IMR-90 (cell line): ENCODE data around the gene TACC2. TPM values are rescaled to one million over a fixed set of nuclear protein-coding genes. Genes with fewer than 3 reads are reported as not detected.

ENCODE experiments used
- ATAC-seq: fragments of 200-7000 bp; cut with Tn5 transposase; 2 replicates; pipeline ENCODE4 v1.9.1; 2020; ENCODE audit warnings: low read depth, mild to moderate bottlenecking, moderate library complexity
- BruUV-seq: library from RNA; stranded (reverse); fragments of 400-500 nt; replicated peaks from 2 replicates; lab custom pipeline; 2021; lab: Mats Ljungman, UMichigan
- CTCF ChIA-PET: fragments of 300-600 bp; formaldehyde crosslinking; extraction: SDS; loops from one replicate; lab custom pipeline; 2021; ENCODE audit warnings: antibody characterized with exemption; lab: Yijun Ruan, JAX
- POLR2A ChIA-PET: fragments of 300-600 bp; sonication (Branson Sonifier 250); formaldehyde crosslinking; loops from one replicate; lab custom pipeline; 2022; ENCODE audit warnings: antibody characterized with exemption; ENCODE audit not compliant: unreplicated experiment; lab: Charles Lee
- DNase-seq: peaks from one replicate; pipeline ENCODE4 v3.0.0; 2013
- H2AFZ ChIP-seq: replicated peaks from 2 replicates; pipeline ENCODE3; 2013; ENCODE audit warnings: low read length, mild to moderate bottlenecking; ENCODE audit not compliant: poor library complexity
- H2AK5ac ChIP-seq: 2 replicates; pipeline ENCODE4 v1.6.1; 2013; ENCODE audit warnings: low read depth, low read length, inconsistent platforms
- H2AK9ac ChIP-seq: replicated peaks from 2 replicates; pipeline ENCODE3; 2013; ENCODE audit warnings: mild to moderate bottlenecking, low read depth, low read length, moderate library complexity; ENCODE audit not compliant: poor library complexity
- H2BK120ac ChIP-seq: 2 replicates; pipeline ENCODE4 v1.6.1; 2013; ENCODE audit warnings: low read depth, low read length, inconsistent platforms
- H2BK15ac ChIP-seq: 3 replicates; pipeline ENCODE4 v1.6.1; 2013; ENCODE audit warnings: low read depth, low read length, inconsistent platforms
- H2BK20ac ChIP-seq: 2 replicates; pipeline ENCODE4 v1.6.1; 2013; ENCODE audit warnings: low read depth, mild to moderate bottlenecking, inconsistent platforms, low read length, moderate library complexity
- H2BK5ac ChIP-seq: 2 replicates; pipeline ENCODE4 v1.6.1; 2013; ENCODE audit warnings: mild to moderate bottlenecking, low read depth, low read length, inconsistent platforms; ENCODE audit not compliant: poor library complexity, severe bottlenecking
- H3K14ac ChIP-seq: replicated peaks from 2 replicates; pipeline ENCODE4 v1.6.1; 2013; ENCODE audit warnings: low read depth, low read length, inconsistent platforms
- H3K18ac ChIP-seq: 2 replicates; pipeline ENCODE4 v1.6.1; 2013; ENCODE audit warnings: low read depth, low read length, control low read depth
- H3K23ac ChIP-seq: 2 replicates; pipeline ENCODE4 v1.6.1; 2013; ENCODE audit warnings: low read depth, low read length, inconsistent platforms
- H3K27ac ChIP-seq: 2 replicates; pipeline ENCODE4 v1.5.1; 2013; ENCODE audit warnings: mild to moderate bottlenecking, control low read depth, low read length; ENCODE audit not compliant: insufficient read depth
- H3K27me3 ChIP-seq: 2 replicates; pipeline ENCODE4 v1.6.1; 2013; ENCODE audit warnings: low read length; ENCODE audit not compliant: control insufficient read depth, insufficient read depth
- H3K36me3 ChIP-seq: 2 replicates; pipeline ENCODE4 v1.6.1; 2013; ENCODE audit warnings: low read length, mixed read lengths; ENCODE audit not compliant: control insufficient read depth, insufficient read depth
- H3K4ac ChIP-seq: 2 replicates; pipeline ENCODE4 v1.6.1; 2013; ENCODE audit warnings: low read depth, low read length, inconsistent platforms
- H3K4me1 ChIP-seq: 2 replicates; pipeline ENCODE4 v1.6.1; 2013; ENCODE audit warnings: low read length, mixed read lengths; ENCODE audit not compliant: control insufficient read depth, insufficient read depth
- H3K4me2 ChIP-seq: 2 replicates; pipeline ENCODE4 v1.6.1; 2013; ENCODE audit warnings: low read depth, mild to moderate bottlenecking, control low read depth, low read length, moderate library complexity
- H3K4me3 ChIP-seq: 2 replicates; pipeline ENCODE4 v1.5.1; 2013; ENCODE audit warnings: low read depth, mild to moderate bottlenecking, control low read depth, low read length, moderate library complexity; ENCODE audit not compliant: insufficient read depth
- H3K56ac ChIP-seq: 2 replicates; pipeline ENCODE4 v1.6.1; 2013; ENCODE audit warnings: low read length, inconsistent platforms; ENCODE audit not compliant: insufficient read depth; ENCODE audit errors: extremely low read depth
- H3K79me1 ChIP-seq, 2 experiments: 2 replicates each; pipeline ENCODE4 v1.6.1; 2013; ENCODE audit warnings: low read length in 2 of 2, inconsistent platforms in 1 of 2, low read depth in 1 of 2
- H3K9ac ChIP-seq: 2 replicates; pipeline ENCODE4 v1.6.1; 2013; ENCODE audit warnings: low read depth, low read length, control low read depth
- H3K9me1 ChIP-seq: 2 replicates; pipeline ENCODE4 v1.6.1; 2013; ENCODE audit warnings: low read length, inconsistent platforms; ENCODE audit not compliant: insufficient read depth
- H3K9me3 ChIP-seq: 2 replicates; pipeline ENCODE4 v1.6.1; 2013; ENCODE audit warnings: low read length; ENCODE audit not compliant: control insufficient read depth, insufficient read depth
- H4K20me1 ChIP-seq: 2 replicates; pipeline ENCODE4 v1.6.1; 2013; ENCODE audit warnings: low read length, inconsistent platforms; ENCODE audit not compliant: insufficient read depth
- H4K5ac ChIP-seq: 2 replicates; pipeline ENCODE4 v1.6.1; 2013; ENCODE audit warnings: mild to moderate bottlenecking, low read depth, low read length, control low read depth
- H4K8ac ChIP-seq, 2 experiments: 2 replicates each; pipeline ENCODE4 v1.6.1; 2013; ENCODE audit warnings: low read depth in 2 of 2, low read length in 2 of 2, control low read depth in 1 of 2, inconsistent platforms in 1 of 2
- H4K91ac ChIP-seq: 2 replicates; pipeline ENCODE4 v1.6.1; 2013; ENCODE audit warnings: low read depth, low read length, inconsistent platforms; ENCODE audit not compliant: insufficient read depth
- CHD1 ChIP-seq: IDR thresholded peaks from 2 replicates; pipeline ENCODE4 v1.6.1; 2012; ENCODE audit warnings: low read depth, low read length, improper control_type of control experiment
- WGBS, 2 experiments: methylation state at CpG; one replicate each; pipeline versions ENCODE4 v1.1.5 to v1.1.7; 2013; ENCODE audit warnings: missing lambda C conversion rate in 2 of 2; ENCODE audit not compliant: insufficient read length in 1 of 2; ENCODE audit errors: extremely low coverage in 2 of 2; 5-methylcytosine and 5-hydroxymethylcytosine counted together
- dilution Hi-C: fragments of 300-500 bp; cut with HindIII; formaldehyde crosslinking; loops from one replicate; pipeline ENCODE4 v1.14.3; 2018; ENCODE audit warnings: low sequenced_read_pairs; ENCODE audit not compliant: unreplicated experiment
- in situ Hi-C: fragments of 300-500 bp; cut with MboI; formaldehyde crosslinking; loops from 3 replicates; pipeline ENCODE4 v1.14.3; 2019; ENCODE audit warnings: low sequenced_read_pairs, inconsistent platforms, mixed read lengths
- intact Hi-C: fragments of 100-400 bp; cut with micrococcal nuclease; formaldehyde crosslinking; loops from 2 replicates; pipeline ENCODE4 v1.10.0; 2022
- polyA plus RNA-seq, 3 experiments: library from polyadenylated mRNA; depleted of rRNA; stranded (reverse); fragments of >200 nt; gene quantifications; 2 replicates each; pipeline ENCODE4 v1.2.3, GENCODE V29; 2012; ENCODE audit warnings: low replicate concordance in 1 of 3
- total RNA-seq: library from RNA; depleted of rRNA; stranded (reverse); fragments of >200 nt; gene quantifications from 2 replicates; pipeline ENCODE4 v1.2.3, GENCODE V29; 2012

TACC2 gene
- total and polyA plus RNA-seq, 2 of the 4 experiments (the other 2 are of a cell fraction), result 2.9 to 15.4 TPM

GRCh38 chr10:122277526-122278136 lies 288.7 kb downstream of the TACC2 start:
- Histone ChIP-seq H3K56ac (no peak overlapping the region), H2BK5ac (no peak overlapping the region), H2AFZ (no peak overlapping the region), H3K4me2 (no peak overlapping the region), H3K36me3 (no peaks in the 10 kb centered on the region), H4K8ac (no peak overlapping the region), H2BK15ac (no peak overlapping the region), H2BK120ac (no peak overlapping the region), H3K27me3 (no peaks in the 10 kb centered on the region), H2AK5ac (no peak overlapping the region), H3K27ac (no peak overlapping the region), H3K79me1 (no peaks in the 10 kb centered on the region), H3K9me1 (peaks cover 5% of the 10 kb centered on the region; the same call in 1 of the 2 replicates), H3K4me1 (peaks cover 7% of the 10 kb centered on the region), H4K20me1 (no peaks in the 10 kb centered on the region), H3K23ac (no peak overlapping the region), H2AK9ac (no peak overlapping the region), H3K4me3 (no peak overlapping the region), H4K91ac (no peak overlapping the region), H3K4ac (no peak overlapping the region), H3K18ac (no peak overlapping the region), H3K9ac (no peak overlapping the region), H3K14ac (no peak overlapping the region), H4K5ac (no peak overlapping the region), H3K9me3 (no peaks in the 10 kb centered on the region), H2BK20ac (no peak overlapping the region)
- no TSS peak for BruUV-seq
- ATAC-seq (no peak), DNase-seq (no peak)
- in situ Hi-C loops (no loop called here), dilution Hi-C loops (no loop called here), intact Hi-C loops (loop anchor here (5.0 kb wide), 1 partner anchor 135 kb away; no protein-coding TSS in a partner anchor)
- 94% methylated on average over 5 of the region's 10 CpGs; no CpG with 5 or more reads in 1 of the 2 experiments for WGBS, 2 experiments
- ChIA-PET CTCF (interaction anchor here (0.7 to 2.6 kb wide), 3 partner anchors 10 to 157 kb away, joined by 3 to 10 read pairs (median 4); no protein-coding TSS in a partner anchor), POLR2A (no interaction called here)
- TF ChIP-seq CHD1, result no peak
